ENCODE measurements around the gene DEAF1. TPM values are rescaled to one million over a fixed set of nuclear protein-coding genes. Genes with fewer than 3 reads are reported as not detected.
"Not testable (repeated sequence)": the region's sequence is repeated elsewhere in the genome, so short reads cannot be mapped to it uniquely, and the experiment has no call there.

DEAF1 gene
- total RNA-seq, 2 experiments from 2014 or later: 55.6 to 58.7 TPM

DNA sequence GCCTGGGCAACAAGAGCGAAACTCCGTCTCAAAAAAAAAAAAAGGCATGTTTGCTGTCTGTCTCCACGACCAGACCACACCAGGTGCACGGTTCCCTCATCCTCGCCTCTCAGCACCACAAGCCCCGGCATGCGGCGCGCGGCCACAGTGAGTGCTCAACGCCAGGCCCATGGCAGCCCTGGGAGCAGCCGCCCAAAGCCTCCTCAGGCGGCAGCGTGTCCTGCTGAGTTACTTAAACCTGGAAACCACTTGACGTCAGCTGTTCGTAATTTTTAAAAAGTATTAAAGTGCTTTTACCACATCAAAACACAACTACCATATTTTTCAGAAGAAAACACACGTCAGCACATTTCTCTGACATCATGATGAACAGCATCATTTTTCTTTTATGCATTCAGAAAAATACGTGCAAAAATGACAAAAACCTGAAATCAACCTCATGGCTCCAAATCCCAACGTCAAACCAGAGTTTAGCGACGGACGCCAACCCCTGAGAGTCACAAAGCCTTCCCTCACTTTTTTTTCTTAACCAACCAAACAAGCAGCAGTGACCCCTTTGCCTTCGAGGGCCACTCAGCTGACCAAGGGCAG, 2.1 kb downstream of the DEAF1 start:
- CTCF ChIA-PET: interaction anchor here (0.6 to 5.5 kb wide), 4 partner anchors 11 to 113 kb away, joined by 3 to 56 read pairs (median 3); no protein-coding TSS in a partner anchor
- POLR2A ChIA-PET: interaction anchor here (1.0 kb wide), 1 partner anchor 9 kb away, joined by 4 read pairs; no protein-coding TSS in a partner anchor

DNA sequence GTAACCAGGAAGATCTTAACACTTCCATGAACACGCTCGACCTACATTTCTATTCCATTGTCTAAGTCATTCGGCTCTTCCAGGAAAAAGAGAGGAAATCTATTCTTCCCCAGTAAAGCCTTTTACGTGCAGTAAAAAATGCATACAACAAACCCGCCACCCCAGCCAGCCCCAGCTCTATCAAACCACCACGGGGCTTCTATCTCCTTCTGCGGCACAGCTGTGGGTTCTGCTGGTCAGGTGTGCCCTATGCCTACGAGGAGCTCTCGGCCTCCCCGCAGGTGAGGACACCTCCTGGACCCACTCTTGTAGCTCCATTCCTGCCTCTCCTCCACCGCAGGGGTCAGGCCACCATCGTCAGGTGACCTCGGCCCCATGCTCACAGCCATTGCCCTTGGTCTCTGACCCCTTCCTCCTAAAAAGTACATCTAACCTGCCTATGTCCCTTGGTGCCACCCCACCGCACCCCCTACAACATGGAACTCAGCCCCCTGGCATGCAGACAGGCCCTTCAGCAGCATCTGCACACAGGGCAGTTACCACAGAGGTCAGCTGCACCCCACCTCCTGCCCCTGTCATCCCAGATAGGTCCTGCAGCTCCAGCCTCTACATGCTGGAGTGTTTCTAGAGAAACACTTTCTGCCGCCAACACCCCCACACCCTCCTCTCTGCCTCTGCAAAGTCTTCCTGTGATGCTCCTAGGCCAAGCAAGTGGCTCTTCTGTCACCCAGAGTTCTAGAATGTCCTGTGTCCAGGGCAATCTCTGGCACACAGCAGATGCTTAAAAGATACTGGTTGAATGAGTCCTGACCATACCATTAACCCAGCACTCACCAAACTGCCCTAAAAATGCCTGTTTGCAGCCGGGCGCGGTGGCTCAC, 3.1 kb downstream of the DEAF1 start:
- ChIA-PET CTCF (interaction anchor here (0.6 to 1.0 kb wide), 3 partner anchors 35 to 114 kb away, joined by 3 read pairs; no protein-coding TSS in a partner anchor), POLR2A (interaction anchor here (0.6 kb wide), 1 partner anchor 34 kb away, joined by 3 read pairs; no protein-coding TSS in a partner anchor)

DNA sequence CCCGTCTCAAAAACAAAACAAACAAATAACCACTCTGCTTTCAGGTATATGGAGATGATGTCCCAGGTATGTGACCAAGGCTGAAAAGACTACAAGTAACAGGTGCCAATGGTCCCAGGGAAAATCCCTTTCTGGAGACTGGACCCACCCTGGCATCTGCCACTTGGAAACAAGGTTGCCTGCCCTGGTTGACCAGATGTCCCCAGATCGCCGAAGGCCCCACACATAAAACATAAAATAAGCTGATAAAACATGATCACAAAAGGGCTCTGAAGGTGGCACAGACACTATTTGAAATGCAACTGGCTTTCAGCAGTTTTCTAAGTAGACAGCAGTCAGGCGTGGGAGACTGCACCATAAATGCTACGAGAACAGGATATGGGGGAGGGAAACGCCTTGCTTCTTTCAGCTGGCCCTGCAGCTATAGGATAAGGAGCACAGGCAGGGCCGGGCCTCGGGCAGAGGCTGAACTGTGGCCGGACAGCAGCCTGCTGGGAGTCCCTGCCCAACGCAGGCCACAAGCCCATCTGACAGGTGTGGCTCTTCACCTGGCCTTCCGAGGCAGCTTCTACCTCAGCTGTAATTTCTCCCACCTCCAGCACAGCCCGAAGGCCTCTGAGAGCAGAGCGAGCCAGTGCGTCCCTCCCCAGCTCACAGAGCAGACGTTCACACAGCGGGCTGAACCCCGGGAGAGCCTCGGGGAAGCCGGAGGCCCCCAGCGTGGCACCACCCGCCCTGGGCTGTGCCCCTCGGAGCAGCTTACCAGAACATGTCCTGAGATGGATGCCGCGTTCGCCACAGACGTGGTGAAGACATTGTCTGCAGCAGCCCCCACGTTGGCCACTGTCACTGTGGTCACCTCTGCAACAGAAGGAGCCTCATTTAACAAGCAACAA, 4.0 kb downstream of the DEAF1 start:
- CTCF ChIA-PET: interaction anchor here (0.9 kb wide), 2 partner anchors 35 to 36 kb away, joined by 3 read pairs; no protein-coding TSS in a partner anchor
- POLR2A ChIA-PET: no interaction called here

DNA sequence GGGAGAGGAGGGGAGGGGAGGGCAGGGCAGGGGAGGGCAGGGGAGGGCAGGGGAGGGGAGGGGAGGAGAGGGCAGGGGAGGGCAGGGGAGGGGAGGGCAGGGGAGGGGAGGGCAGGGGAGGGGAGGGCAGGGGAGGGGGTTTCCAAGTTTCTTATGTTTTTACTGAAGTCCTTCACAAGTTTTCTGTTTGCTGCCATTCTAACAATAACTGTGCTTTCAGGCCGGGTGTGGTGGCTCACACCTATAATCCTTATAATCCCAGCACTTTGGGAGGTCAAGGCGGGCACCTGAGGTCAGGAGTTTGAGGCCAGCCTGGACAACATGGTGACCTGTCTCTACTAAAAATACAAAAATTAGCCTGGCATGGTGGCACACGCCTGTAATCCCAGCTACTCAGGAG, 4.8 kb downstream of the DEAF1 start:
- POLR2A ChIA-PET, CTCF ChIA-PET: not testable (repeated sequence)

DNA sequence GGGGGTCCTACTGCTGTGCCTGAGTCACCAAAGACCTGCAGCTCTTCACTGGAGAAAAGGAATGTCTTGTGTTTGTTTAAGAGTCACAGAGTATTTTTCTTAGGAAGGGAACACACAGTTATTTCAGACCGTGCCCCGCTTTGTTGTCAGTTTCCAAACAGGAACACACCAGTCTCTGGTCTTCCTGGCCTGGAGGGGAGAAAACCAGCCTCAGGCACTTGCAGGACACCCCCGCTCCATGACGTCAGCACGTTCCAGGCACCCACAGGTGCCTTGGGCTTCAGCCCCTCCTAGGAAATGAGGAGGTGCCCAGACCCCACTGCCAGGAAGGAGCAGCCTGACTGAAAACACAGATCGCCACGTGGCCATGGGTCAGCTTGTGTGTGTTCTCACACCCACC, 5.4 kb downstream of the DEAF1 start:
- CTCF ChIA-PET: no interaction called here
- POLR2A ChIA-PET: interaction anchor here (0.7 kb wide), 2 partner anchors 81 to 154 kb away, joined by 4 to 6 read pairs; no protein-coding TSS in a partner anchor

DNA sequence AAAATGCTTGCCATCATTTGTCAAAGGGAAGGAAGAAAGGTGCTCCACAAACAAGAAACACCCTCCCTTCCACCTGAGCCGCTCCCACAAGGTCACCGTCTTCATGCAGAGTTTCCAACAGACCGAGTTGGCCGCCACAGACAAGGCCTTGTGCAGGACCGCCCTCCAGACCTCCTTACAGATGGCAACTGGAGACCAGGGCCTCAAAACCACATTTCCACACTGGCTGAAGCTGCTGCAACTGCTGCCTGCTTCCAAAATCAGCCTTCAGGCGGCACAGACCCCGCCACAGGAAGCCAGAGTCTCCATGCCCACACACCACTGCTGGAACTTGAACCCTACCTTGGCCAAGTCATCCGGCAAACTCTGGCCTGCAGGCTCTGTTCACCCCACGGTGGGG, 6.3 kb downstream of the DEAF1 start:
- CTCF ChIA-PET: no interaction called here
- POLR2A ChIA-PET: interaction anchor here (0.7 kb wide), 1 partner anchor 153 kb away, joined by 4 read pairs; no protein-coding TSS in a partner anchor

DNA sequence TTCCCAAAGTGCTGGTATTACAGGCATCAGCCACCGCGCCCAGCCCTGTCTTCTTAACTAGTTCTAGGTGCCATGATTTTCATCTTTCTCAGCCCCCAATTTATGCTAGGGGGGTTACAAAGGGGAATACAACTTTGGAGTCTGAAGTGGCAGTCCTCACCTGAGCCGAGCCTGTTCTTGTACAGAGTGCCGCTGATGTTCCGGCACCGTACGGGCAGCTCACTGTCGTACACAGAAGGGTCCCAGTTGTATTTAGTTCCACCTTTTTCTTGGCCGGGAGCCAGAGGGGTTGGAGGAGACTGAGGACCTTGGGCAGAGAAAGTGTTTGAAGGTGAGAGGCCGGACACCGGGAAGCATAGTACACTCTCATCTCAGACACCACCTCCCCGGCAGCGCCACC, 7.3 kb downstream of the DEAF1 start:
- POLR2A ChIA-PET: no interaction called here
- CTCF ChIA-PET: no interaction called here

DNA sequence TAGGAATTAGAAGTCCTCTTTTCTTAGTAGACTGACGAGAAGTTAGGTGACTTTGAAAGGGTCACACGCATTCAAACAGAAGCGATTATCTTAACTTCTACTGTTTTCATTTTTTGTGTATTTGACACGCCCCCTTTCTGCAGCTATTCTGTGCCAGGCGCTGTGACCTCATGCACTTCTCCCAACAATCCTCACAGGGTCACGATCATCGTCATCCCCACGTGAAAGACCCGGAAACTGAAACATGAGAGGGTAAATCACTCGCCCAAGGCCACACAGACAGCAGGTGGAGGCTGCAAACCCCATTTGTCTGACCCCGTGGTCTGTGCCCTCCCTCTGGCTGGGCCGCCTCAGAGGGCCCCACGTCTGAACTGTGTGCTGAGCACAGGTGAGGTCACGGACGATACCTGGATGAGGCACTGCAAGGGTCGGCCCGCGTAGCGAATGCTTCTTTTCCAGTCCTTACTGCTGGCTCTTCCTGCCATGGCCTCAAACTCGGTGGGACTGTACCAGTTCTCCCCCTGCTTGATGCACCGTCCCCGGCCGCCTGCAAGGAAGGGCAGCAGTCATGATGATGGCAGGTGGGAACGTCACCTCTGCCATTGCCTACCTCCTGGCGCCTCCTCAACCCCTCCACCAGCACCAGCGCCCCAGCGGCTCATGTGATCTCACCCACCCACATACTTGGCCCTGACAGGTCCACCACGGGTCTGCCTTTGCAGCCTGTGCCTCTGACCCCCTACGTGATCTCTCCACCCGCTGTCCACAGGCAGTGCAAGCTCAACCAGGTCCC, 8.4 kb downstream of the DEAF1 start:
- POLR2A ChIA-PET: no interaction called here
- CTCF ChIA-PET: no interaction called here

DNA sequence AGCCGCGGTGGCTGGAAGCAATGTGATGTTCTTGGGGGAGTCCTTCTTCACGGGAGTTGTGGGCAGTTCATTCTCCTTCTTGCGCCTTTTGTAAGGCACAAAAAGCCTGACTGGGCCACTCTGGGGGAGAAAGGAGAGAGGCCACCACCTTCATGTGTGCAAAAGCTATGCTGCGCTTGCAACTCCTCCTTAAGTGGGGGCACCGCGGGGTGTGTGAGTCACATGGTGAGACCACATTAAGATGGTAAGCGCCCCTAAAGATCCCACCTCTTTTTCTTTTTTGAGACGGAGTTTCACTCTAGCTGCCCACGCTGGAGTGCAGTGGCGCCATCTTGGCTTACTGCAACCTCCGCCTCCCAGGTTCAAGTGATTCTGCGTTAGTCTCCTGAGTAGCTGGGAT, 14.1 kb downstream of the DEAF1 start:
- POLR2A ChIA-PET: interaction anchor here (0.5 kb wide), 1 partner anchor 113 kb away, joined by 3 read pairs; no protein-coding TSS in a partner anchor
- CTCF ChIA-PET: interaction anchor here (0.6 to 2.8 kb wide), 3 partner anchors 12 to 35 kb away, joined by 3 to 10 read pairs (median 3); partner anchors contain the start of gene TMEM80

DNA sequence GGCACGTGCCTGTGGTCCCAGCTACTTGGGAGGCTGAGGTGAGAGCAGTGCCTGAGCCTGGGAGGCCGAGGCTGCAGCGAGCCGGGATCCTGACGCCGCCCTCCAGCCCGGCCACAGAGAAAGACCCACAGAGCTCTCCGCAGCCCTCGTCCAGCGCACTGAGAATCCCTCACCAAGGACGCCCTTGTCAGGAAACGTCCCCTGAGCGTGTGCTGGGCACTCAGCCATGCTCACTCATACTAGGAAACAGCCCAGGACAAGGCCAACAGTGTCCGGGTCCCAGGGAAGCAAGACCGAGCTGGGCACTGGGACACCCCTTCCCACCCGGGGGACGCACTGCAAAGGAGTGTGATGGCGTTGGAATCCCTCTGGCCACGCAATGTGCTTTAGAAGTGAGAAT, 14.5 kb downstream of the DEAF1 start:
- CTCF ChIA-PET: interaction anchor here (0.6 to 2.8 kb wide), 2 partner anchors 16 to 36 kb away, joined by 3 to 10 read pairs; partner anchors contain the start of gene TMEM80
- POLR2A ChIA-PET: no interaction called here

DNA sequence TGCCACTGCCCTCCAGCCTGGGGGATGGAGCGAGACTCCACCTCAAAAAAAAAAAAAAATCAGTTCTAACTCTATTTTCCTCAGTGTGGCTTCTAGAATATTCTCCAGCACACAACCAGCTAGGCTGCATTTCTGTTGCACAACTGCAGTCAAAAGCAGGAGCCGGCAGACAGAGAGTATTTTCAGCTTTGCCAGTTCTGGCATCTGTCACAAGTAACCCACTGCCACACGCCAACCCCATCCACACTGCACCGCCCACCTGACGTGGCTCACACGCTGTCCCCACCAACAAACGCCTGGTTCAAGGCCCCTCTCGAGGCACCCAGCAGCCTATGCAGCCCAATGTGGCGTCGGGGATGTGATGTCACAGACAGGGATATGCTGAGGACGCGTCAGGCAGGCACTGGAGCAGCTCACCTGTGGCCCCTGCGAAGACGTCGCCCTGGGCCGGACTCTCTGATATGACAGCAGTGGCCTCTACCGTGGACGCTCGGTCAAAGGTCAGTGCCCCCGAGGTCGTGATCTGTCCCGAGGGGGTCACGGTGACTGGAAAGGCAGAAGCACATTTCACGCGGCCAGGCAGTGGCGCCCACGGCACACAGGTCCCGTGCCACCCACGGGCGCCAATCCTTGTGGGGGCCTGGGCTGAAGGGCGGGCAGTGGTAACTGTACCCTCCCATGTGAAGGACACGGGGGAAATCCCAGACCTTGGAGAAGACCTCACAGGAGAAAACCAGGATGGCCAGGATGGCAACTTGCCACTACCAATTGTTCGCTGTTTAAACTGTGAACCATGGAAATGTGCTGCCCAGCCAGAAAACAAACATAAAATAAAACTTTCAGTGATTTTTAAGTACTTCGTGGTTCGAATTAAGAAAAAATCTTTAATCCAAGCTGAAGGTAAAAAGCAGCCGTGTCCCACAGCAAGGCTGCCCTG, 15.5 kb downstream of the DEAF1 start:
- CTCF ChIA-PET: no interaction called here
- POLR2A ChIA-PET: no interaction called here

DNA sequence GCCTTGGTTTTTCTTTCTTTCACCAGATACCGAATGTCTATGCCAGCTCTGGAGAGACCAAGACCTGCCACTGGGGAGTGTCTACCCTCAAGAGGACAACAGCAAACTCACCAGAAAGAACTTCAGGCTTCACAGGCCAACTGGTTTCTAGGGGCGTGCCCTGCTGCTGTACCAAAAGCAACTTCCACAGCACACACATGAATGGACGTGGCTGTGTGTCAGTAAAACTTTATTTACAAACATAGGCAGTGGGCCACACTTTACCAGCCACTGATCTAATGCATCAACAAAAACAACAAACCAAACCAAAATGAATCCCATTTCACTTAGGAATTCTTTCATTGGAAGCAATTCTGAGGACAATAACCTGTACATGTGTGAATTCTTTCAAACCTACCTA, 16.7 kb downstream of the DEAF1 start:
- ChIA-PET POLR2A (no interaction called here), CTCF (no interaction called here)

DNA sequence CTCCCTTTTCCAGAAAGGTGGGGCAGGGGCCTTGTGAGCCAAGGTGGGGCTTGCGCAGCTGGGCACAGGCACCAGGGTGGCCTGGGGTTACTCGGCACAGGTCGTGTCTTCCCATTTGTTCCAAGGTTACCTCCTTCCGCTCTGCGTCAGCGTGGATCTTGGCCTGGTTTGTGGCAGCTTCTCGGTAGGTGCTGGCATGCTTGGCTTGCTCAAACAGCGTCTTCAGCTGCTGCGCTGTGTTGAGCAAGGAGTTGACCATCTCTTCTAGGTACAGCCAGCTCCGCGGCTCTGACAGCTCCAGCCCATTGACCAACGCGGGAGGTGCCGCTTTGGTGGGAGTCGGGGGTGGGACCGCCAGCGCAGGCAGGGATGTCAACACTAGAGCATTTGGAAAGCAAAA, 20.6 kb downstream of the DEAF1 start:
- CTCF ChIA-PET: interaction anchor here (0.6 kb wide), 1 partner anchor 53 kb away, joined by 3 read pairs; no protein-coding TSS in a partner anchor
- POLR2A ChIA-PET: interaction anchor here (0.5 kb wide), 1 partner anchor 1830 kb away, joined by 3 read pairs; no protein-coding TSS in a partner anchor

DNA sequence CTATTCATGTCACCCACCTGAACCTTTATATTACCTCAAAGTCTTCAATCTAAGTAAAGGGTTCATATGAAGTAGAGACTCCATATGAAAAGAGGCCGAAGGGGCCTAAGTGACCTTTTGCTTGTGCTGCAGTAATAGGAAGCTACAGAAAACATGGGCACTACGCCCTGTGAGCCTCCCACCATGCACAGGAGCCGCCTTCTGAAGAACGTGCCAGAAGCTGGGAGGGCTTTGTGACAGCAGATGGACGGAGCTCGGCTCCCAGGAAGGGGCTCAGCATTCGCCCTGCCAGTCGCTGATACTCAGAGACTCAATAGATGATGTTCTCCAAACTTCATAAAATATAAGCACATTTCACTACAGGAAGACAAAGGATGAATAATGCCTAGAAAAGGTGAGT, 21.2 kb downstream of the DEAF1 start:
- ChIA-PET POLR2A (no interaction called here), CTCF (no interaction called here)

DNA sequence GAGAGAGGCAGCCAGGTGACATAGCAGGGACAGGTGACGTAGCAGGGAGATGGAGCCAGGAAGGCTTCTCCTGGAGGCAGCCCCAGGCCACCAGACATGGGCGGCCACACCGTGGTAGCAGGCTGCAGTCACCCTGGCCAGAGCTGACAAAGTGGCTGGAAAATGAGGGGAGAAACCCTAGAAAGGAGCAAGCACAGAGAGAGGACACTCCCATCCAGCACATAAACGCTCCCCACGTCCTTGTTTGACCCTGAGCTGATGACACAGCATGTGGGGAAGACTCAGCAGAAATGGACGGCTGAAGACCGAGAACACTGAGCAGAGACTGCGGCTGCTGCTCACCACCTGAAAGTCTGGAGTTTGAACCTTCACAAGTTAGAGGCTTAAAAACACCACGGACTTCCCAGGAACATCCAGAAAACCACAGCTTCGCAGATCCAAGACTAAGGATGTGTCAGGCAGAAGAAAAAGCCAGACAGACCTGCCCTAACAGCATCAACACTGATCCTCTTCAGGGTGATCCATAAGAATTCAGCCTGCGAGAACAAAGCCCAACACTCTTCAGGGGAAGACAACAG, 29.2 kb downstream of the DEAF1 start:
- ChIA-PET POLR2A (no interaction called here), CTCF (no interaction called here)

DNA sequence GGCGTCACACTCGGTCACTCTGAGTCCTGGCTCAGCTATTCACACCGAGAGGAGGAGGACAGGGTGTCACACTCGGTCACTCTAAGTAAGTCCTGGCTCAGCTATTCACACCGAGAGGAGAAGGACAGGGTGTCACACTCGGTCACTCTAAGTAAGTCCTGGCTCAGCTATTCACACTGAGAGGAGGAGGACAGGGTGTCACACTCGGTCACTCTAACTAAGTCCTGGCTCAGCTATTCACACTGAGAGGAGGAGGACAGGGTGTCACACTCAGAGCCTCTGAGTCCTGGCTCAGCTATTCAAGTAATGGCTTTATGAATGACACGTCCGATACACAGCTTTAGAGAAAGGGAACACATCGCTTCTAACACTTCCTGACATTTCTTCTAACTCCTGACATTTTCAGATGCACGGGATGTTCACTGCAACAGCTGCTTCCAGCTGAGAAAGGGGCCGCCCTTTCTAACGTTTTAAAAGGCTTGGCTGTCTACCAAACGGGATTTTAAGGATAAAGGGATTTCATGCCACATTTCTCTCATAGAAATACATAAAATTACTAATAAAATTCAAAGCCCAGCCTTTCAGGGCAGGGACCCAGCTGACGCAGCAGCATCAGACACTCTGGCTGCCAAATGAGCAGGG, 29.8 kb downstream of the DEAF1 start:
- ChIA-PET POLR2A (no interaction called here), CTCF (interaction anchor here (1.1 kb wide), 1 partner anchor 58 kb away, joined by 3 read pairs; no protein-coding TSS in a partner anchor)
